IPS-15b (cell line): ENCODE data around the gene WWP2.

Experiments
- H3K27me3 ChIP-seq: one replicate; pipeline ENCODE4 v1.6.1; 2013; ENCODE audit warnings: low read length; ENCODE audit not compliant: control insufficient read depth, insufficient read depth
- H3K36me3 ChIP-seq: one replicate; pipeline ENCODE4 v1.6.1; 2013; ENCODE audit warnings: low read length; ENCODE audit not compliant: control insufficient read depth, insufficient read depth
- H3K4me1 ChIP-seq: one replicate; pipeline ENCODE4 v1.6.1; 2013; ENCODE audit warnings: mild to moderate bottlenecking, low read length; ENCODE audit not compliant: control insufficient read depth, insufficient read depth
- H3K4me3 ChIP-seq: one replicate; pipeline ENCODE4 v1.5.1; 2013; ENCODE audit warnings: low read depth, low read length
- H3K9ac ChIP-seq: one replicate; pipeline ENCODE4 v1.6.1; 2013; ENCODE audit warnings: low read depth, mild to moderate bottlenecking, low read length
- H3K9me3 ChIP-seq: one replicate; pipeline ENCODE4 v1.6.1; 2013; ENCODE audit warnings: mild to moderate bottlenecking, low read length; ENCODE audit not compliant: control insufficient read depth, insufficient read depth

The WWP2 gene

DNA sequence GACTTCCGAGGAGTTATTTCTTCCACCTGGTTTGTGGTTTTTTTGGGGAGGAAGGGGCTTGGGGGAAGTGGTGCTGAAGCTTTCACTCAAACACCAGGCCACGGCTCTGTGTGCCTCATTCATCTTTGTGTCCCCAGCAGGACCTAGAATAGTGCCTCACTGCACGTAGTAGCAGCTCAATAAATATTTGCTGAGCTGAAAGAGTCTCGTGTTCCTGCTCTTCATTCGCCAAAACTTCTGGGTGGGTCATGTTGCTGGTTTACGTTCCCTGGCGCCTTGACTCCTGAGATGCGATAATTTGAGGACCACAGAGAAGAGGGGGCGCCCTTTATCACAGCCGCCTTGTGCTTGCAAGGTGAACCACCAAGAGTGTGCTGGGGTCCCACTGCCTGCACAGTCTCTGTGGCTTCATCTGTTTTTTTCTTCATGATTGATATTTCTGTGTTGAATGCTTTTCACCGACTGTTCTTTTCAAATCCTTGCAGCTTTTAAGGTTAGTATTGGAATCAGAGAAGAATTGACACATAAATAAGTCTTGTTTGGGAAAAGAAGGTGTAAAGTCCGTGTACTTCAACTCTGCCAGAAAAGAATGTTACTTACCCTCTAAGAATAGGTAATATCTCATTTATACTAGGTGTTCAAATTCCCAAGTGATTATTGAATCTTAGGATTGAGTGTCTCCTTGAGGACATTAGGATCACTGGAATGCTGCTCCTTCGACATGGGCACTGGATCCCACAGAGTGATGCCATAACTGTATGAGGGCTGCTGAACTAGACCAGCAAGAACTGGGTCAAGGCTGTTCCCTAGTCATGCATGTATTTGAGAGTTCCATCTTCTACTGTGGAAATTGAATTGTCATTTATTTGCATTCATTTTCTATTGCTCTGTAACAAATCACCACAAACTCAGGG lies 96.3 kb downstream of the WWP2 start:
- Histone ChIP-seq H3K36me3 (no peaks in the 10 kb centered on the region), H3K4me1 (no peaks in the 10 kb centered on the region), H3K27me3 (no peaks in the 10 kb centered on the region), H3K4me3 (no peak overlapping the region), H3K9ac (no peak overlapping the region), H3K9me3 (no peaks in the 10 kb centered on the region)

DNA sequence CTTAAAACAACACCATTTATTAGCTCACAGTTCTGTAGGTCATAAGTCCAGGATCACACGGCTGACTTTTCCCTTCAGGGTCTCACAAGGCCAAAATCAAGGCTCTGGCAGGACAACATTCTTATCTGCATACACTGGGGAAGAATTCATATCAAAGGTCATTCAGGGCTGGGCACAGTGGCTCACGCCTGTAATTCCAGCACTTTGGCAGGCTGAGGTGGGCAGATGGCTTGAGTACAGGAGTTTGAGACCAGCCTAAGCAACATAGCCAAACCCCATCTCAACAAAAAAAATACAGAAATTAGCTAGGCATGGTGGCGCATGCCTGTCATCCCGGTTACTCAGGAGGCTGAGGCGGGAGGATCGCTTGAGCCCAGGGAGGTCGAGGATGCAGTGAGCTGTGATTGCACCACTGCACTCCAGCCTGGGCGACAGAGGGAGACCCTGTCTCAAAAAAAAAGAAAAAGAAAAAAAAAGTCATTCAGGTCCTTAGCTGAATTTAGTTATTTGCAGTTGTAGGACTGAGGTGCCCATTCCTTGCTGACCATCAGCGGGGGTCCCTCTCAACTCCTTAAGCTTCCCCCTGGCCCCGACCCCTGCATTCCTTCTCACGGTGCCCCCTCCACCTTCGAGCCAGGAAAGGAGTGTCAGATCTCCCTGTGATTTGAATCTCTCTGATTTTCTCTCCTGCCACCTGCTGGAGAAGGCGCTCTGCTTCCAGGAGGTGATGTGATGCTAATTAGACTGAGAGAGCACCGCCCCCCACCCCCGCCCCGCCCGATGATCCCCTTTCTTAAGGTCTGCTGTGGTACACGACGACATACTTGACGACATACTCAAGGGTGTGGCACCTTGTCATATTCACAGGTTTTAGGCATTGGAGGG lies 97.2 kb downstream of the WWP2 start:
- no peaks in the 10 kb centered on the region for H3K9me3 ChIP-seq
- H3K4me1 ChIP-seq: no peaks in the 10 kb centered on the region
- H3K27me3 ChIP-seq: no peaks in the 10 kb centered on the region
- no peak overlapping the region for H3K9ac ChIP-seq
- H3K4me3 ChIP-seq: no peak overlapping the region
- H3K36me3 ChIP-seq: no peaks in the 10 kb centered on the region

DNA sequence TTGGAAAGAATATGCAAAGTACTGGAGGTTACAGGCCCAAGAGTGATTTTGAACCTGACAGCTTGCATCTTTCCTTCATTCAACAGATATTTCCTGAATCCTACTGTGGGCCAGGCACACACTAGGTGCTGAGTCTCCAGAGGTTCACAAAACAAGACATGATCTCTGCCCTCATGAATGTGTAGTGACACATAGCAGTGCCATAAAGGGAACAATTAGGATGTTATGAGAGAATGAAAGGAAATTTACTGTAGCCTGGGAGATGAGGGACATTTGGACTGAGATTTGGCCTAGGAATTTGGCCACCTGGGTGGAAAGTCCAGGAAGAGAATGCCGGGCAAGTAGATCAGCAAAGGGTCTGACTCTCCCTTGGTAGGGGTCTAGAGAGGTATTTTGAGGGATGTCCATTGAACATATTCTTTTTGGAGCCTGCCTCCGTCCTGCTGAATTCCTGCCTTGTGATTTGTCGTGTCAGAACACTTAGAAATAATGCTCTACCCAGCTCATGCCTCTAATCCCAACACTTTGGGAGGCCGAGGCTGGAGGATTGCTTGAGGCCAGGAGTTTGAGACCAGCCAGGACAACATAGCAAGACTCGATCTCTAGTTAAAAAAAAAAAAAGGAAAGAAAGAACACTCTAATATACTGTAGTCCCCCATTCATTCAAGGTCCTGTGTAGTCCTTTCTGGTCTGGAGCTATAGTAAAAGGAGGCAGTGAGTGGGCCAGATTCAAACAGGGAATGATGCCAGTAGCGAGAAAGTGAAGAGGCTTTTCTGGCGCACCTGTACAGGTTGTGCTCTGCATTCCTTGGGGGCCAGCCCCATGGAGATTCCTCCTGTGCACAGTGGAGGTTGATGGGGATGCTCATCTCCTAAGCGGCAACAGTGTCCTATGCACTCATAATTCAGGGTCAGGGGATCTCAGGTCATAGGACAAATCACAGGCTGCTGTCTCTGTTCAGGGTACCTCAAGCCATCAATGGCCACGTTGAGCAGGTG lies 98.4 kb downstream of the WWP2 start:
- H3K27me3 ChIP-seq: no peaks in the 10 kb centered on the region
- no peak overlapping the region for H3K4me3 ChIP-seq
- H3K36me3 ChIP-seq: no peaks in the 10 kb centered on the region
- H3K9ac ChIP-seq: no peak overlapping the region
- no peaks in the 10 kb centered on the region for H3K9me3 ChIP-seq
- no peaks in the 10 kb centered on the region for H3K4me1 ChIP-seq

DNA sequence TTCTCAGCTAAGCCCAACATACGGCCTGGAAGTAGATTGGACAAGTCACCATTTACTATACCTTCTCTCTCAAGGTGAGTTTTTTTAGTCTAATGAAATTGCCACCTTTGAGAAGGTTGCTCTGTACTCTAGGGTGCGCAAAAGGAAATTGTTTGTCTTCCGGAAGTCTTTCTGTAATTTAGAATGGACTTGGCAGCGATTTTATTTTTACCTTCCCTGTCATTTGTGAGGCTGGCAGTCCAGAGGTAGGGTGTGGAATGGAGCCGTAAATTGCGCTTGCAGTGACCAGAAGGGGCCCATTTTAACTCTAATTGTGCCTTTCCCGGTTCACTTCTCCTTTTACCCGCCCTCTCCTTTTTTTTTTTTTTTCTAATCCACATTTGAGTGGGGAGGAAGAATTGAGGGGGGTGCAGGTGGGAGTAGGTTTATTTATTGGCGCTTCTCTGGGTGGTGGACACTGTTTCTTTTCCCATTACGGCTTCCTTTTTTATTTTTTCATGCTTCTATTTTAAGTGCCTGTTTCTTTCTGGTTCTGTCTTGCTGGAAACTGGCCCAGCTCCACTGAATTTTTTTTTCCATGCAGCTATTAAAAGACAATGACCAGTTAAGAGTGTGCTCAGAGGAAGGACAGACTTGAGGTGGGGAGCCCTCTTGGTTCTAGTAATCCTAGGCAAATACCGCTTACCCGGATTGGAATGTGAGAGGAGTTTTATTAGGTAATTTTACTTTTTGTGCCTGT lies 99.3 kb downstream of the WWP2 start:
- H3K27me3 ChIP-seq: no peaks in the 10 kb centered on the region
- H3K4me1 ChIP-seq: no peaks in the 10 kb centered on the region
- H3K9ac ChIP-seq: no peak overlapping the region
- no peaks in the 10 kb centered on the region for H3K9me3 ChIP-seq
- H3K36me3 ChIP-seq: no peaks in the 10 kb centered on the region
- no peak overlapping the region for H3K4me3 ChIP-seq

DNA sequence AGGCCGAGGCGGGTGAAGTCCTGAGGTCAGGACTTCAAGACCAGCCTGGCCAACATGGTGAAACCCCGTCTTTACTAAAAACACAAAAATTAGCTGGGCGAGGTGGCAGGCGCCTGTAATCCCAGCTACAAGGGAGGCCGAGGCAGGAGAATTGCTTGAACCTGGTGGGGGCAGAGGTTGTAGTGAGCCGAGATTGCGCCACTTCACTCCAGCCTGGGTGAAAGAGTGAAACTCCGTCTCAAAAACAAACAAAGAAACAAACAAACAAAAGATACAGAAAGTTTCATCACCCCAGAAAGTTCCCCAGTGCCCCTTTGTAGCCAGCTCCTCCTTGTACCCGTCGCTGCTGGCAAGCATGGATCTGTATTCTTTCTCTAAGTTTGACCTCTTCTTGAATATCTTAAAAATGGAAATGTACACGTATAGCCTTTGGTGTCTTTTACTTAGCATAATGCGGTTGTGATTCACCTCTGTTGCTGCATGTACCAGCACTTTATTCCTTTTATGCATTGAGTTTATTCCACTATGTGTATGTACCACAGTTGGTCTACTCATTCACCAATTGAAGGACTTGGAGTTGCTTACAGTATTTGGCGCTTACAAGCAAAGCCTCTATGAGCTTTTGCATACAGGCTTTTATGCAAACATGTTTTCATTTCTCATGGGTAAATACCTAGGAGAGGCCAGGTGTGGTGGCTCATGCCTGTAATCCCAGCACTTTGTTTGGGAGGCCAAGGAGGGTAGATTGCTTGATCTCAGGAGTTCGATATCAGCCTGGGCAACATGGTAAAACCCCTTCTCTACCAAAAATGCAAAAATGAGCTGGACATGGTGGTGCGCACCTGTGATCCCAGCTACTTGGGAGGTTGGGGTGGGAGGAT lies 101.5 kb downstream of the WWP2 start:
- H3K36me3 ChIP-seq: no peaks in the 10 kb centered on the region
- no peak overlapping the region for H3K4me3 ChIP-seq
- H3K27me3 ChIP-seq: no peaks in the 10 kb centered on the region
- no peak overlapping the region for H3K9ac ChIP-seq
- no peaks in the 10 kb centered on the region for H3K9me3 ChIP-seq
- no peaks in the 10 kb centered on the region for H3K4me1 ChIP-seq

DNA sequence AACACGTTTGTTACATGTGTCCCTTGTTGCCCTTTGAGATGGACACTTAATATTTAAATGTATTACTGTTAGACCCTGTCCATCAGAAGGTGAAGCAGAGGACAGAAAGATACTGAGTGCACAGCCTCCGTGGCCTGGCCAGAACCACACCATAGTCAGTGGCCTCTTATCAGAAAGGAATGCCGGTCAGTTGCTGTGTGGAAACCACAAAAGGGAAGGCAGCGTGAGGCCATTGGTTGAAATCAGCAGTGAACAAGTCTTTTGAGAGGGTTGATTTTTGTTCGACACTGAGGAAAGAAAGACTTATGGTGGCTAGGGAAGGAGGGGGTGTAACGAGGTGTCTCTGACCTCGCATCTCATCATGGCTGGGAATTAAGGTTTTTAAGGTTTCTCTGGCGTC lies 103.6 kb downstream of the WWP2 start:
- no peak overlapping the region for H3K4me3 ChIP-seq
- H3K36me3 ChIP-seq: no peaks in the 10 kb centered on the region
- no peaks in the 10 kb centered on the region for H3K9me3 ChIP-seq
- no peaks in the 10 kb centered on the region for H3K27me3 ChIP-seq
- H3K4me1 ChIP-seq: no peaks in the 10 kb centered on the region
- no peak overlapping the region for H3K9ac ChIP-seq

DNA sequence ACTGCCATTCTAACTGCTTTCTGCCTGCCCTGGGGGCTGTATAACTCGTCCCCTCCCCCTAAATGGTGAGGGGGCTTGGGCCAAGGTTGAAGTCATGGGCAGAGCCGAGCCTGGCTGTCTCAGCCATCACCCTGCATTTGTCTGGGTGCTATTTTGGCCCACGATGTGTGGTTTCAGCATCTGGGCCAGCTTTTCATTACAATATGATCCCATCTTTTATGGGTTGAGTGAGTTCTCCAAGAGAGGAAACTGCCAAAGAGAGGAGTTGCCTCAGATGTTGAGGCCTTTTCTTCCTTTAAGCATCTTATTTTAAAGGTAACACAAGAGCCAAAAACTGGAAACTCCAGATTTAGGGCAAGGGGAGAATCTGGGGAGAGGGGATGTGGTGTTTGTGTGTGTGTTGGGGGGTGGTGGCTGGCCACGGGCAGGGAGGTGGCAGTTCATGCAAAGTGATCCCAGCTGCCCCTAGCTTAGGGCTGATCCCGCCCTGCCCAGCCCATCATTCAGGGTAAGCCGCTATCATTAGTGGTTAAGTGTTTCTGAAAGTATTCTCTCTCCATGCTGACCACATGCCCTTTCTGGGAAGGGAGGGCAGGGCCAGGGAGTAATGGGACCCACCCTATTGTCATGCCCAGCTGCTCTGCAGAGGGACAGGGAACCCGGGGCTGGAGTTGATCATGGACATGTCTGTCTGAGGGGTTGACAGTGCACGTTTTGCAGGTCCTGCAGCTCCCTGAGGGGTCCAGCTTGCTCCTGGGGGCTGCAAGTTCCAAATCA lies 105.8 kb downstream of the WWP2 start:
- Histone ChIP-seq H3K36me3 (no peaks in the 10 kb centered on the region), H3K9me3 (no peaks in the 10 kb centered on the region), H3K4me1 (no peaks in the 10 kb centered on the region), H3K9ac (no peak overlapping the region), H3K4me3 (no peak overlapping the region), H3K27me3 (no peaks in the 10 kb centered on the region)

DNA sequence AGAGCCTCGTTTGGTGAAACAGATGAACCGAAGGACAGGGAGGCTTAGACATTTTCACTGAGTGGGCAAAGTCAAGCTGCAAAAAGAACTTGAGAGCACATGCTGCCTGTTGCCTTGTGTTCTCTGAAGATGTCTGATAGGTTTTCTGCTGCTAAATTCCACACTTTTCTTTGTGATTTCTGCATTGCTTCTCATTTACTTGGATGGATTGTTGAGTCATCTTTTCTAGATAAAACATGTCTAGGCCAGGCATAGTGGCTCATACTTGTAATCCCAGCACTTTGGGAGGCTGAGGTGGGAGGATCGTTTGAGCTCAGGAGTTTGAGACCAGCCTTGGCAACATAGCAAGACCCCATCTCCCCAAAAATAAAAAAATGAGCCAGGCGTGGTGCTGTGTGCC lies 108.6 kb downstream of the WWP2 start:
- H3K4me3 ChIP-seq: no peak overlapping the region
- H3K4me1 ChIP-seq: no peaks in the 10 kb centered on the region
- H3K9ac ChIP-seq: no peak overlapping the region
- H3K27me3 ChIP-seq: no peaks in the 10 kb centered on the region
- no peaks in the 10 kb centered on the region for H3K9me3 ChIP-seq
- no peaks in the 10 kb centered on the region for H3K36me3 ChIP-seq

DNA sequence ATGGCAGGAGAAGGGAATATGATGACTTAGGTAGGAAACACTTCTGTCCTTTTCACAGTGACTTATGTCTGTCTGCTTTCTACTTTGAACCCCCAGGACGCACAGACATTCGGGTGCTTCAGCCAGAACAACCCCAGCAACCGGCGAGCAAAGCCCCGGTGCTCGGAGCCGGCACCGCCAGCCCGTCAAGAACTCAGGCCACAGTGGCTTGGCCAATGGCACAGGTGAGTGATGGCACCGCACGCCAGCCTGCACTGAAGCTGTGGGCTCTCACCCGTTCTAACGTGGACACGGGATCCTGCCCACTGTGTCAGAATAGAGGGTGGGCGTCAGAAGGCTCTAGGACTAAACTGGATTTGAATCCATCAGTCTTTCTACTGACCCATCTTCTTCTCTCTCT lies 109.6 kb downstream of the WWP2 start:
- no peaks in the 10 kb centered on the region for H3K4me1 ChIP-seq
- H3K9ac ChIP-seq: no peak overlapping the region
- H3K4me3 ChIP-seq: no peak overlapping the region
- no peaks in the 10 kb centered on the region for H3K9me3 ChIP-seq
- H3K27me3 ChIP-seq: no peaks in the 10 kb centered on the region
- no peaks in the 10 kb centered on the region for H3K36me3 ChIP-seq

DNA sequence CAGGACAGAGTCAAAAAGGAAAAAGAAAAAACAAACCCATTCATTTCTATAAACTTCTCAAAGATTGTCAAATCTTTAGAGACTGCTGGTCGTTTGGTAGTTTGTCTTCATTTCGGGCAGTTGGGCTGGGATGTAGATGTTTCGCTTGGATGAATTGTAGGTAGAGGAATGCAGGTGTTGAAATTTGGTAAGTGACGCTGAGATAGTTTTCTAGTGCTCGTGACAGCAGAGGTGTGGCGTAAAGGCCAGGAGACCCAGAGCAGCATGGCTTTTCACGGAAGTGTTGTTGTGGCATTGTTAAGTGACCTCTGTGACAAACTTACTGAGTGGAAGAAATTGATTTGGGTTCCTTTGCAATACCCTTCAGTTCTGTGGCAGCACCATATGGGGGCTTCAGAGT lies 110.8 kb downstream of the WWP2 start:
- Histone ChIP-seq H3K9ac (no peak overlapping the region), H3K4me1 (no peaks in the 10 kb centered on the region), H3K9me3 (no peaks in the 10 kb centered on the region), H3K4me3 (no peak overlapping the region), H3K27me3 (no peaks in the 10 kb centered on the region), H3K36me3 (no peaks in the 10 kb centered on the region)
